DMS53 treated with DMSO at 0.1 percent for 48 hours (cell line): ENCODE measurements around the gene CD164L2.
"Not testable (repeated sequence)": the region's sequence is repeated elsewhere in the genome, so short reads cannot be mapped to it uniquely, and the experiment has no call there.

ENCODE experiments used
- DNase-seq: peaks from one replicate; lab custom pipeline; 2025; ENCODE audit not compliant: unreplicated experiment; lab: John Stamatoyannopoulos, UW

The CD164L2 gene

GRCh38 chr1:27405598-27406361 lies 22.6 kb upstream of the CD164L2 start:
- DNase-seq: not testable (repeated sequence)

GRCh38 chr1:27405074-27405473 lies 21.9 kb upstream of the CD164L2 start:
- no peak for DNase-seq

- DNase-seq: no peak
Measured at GRCh38 chr1:27403931-27404330, 20.8 kb upstream of the CD164L2 start.

- no peak for DNase-seq
Measured at GRCh38 chr1:27403065-27403726, 20.1 kb upstream of the CD164L2 start.

GRCh38 chr1:27402349-27402754 lies 19.2 kb upstream of the CD164L2 start:
- DNase-seq: no peak

GRCh38 chr1:27400963-27401341 lies 17.8 kb upstream of the CD164L2 start:
- DNase-seq: no peak

GRCh38 chr1:27400082-27400962 lies 17.2 kb upstream of the CD164L2 start:
- DNase-seq: no peak

GRCh38 chr1:27399251-27400025 lies 16.3 kb upstream of the CD164L2 start:
- no peak for DNase-seq

GRCh38 chr1:27398405-27399149 lies 15.4 kb upstream of the CD164L2 start:
- DNase-seq: no peak

GRCh38 chr1:27397749-27398148 lies 14.6 kb upstream of the CD164L2 start:
- no peak for DNase-seq

GRCh38 chr1:27397110-27397509 lies 14.0 kb upstream of the CD164L2 start:
- DNase-seq: no peak

GRCh38 chr1:27395441-27396195 lies 12.5 kb upstream of the CD164L2 start:
- peak; percentile 55 for DNase-seq

GRCh38 chr1:27394925-27395324 lies 11.8 kb upstream of the CD164L2 start:
- DNase-seq: no peak

GRCh38 chr1:27394282-27394658 lies 11.1 kb upstream of the CD164L2 start:
- no peak for DNase-seq

- no peak for DNase-seq
Measured at GRCh38 chr1:27393641-27394281, 10.6 kb upstream of the CD164L2 start.

GRCh38 chr1:27392778-27393635 lies 9.9 kb upstream of the CD164L2 start:
- DNase-seq: no peak

GRCh38 chr1:27392096-27392777 lies 9.1 kb upstream of the CD164L2 start, which contains the start of gene GPR3:
GPR3 (plus strand) TSS chr1:27392622; CDS start chr1:27393799, 1,177 bp downstream.
- DNase-seq: peak; percentile 84
